NCI-H82 treated with DMSO at 0.1 percent for 48 hours (cell line): ENCODE data around the gene IL6ST.
A peak's percentile ranks its signal among the peaks of the same experiment; 100 is the strongest.
"Not testable (repeated sequence)": the region's sequence is repeated elsewhere in the genome, so short reads cannot be mapped to it uniquely, and the experiment has no call there.

Experiments used
- DNase-seq: peaks from one replicate; lab custom pipeline; 2025; ENCODE audit not compliant: unreplicated experiment; lab: John Stamatoyannopoulos, UW

IL6ST gene

GRCh38 chr5:56006094-56006493 is 11.3 kb upstream of the IL6ST start:
- DNase-seq = no peak

GRCh38 chr5:56004874-56005273 is 10.1 kb upstream of the IL6ST start:
- DNase-seq = no peak

GRCh38 chr5:56003679-56004078 is 8.9 kb upstream of the IL6ST start:
- DNase-seq = no peak

- no peak for DNase-seq
Measured at GRCh38 chr5:56003179-56003578, 8.4 kb upstream of the IL6ST start.

GRCh38 chr5:56002303-56002702 is 7.5 kb upstream of the IL6ST start:
- no peak for DNase-seq

GRCh38 chr5:56000221-56000620 is 5.5 kb upstream of the IL6ST start:
- DNase-seq = not testable (repeated sequence)

- no peak for DNase-seq
Measured at GRCh38 chr5:55998966-55999365, 4.2 kb upstream of the IL6ST start.

GRCh38 chr5:55997742-55998351 is 3.1 kb upstream of the IL6ST start:
- DNase-seq = no peak

GRCh38 chr5:55994998-55995914 is 493 bp upstream of the IL6ST start:
- peak; percentile 77 for DNase-seq

GRCh38 chr5:55993731-55994494 is 850 bp downstream of the IL6ST start:
- DNase-seq = no peak

GRCh38 chr5:55993013-55993412 is 1.8 kb downstream of the IL6ST start:
- no peak for DNase-seq

GRCh38 chr5:55991768-55992486 is 2.8 kb downstream of the IL6ST start:
- DNase-seq = no peak

- DNase-seq = not testable (repeated sequence)
Measured at GRCh38 chr5:55990895-55991294, 3.9 kb downstream of the IL6ST start.

- no peak for DNase-seq
Measured at GRCh38 chr5:55989860-55990259, 4.9 kb downstream of the IL6ST start.

- no peak for DNase-seq
Measured at GRCh38 chr5:55988979-55989638, 5.7 kb downstream of the IL6ST start.

GRCh38 chr5:55988428-55988827 is 6.3 kb downstream of the IL6ST start:
- not testable (repeated sequence) for DNase-seq

GRCh38 chr5:55986931-55987330 is 7.8 kb downstream of the IL6ST start:
- no peak for DNase-seq

GRCh38 chr5:55985181-55985580 is 9.6 kb downstream of the IL6ST start:
- DNase-seq = no peak

- no peak for DNase-seq
Measured at GRCh38 chr5:55983986-55984385, 10.8 kb downstream of the IL6ST start.

- DNase-seq = no peak
Measured at GRCh38 chr5:55982957-55983381, 11.8 kb downstream of the IL6ST start.
